ENCODE measurements around the gene SMIM43. TPM values are rescaled to one million over a fixed set of nuclear protein-coding genes. Genes with fewer than 3 reads are reported as not detected.
A peak's percentile ranks its signal among the peaks of the same experiment; 100 is the strongest.

SMIM43 gene
- total RNA-seq, 2 experiments from 2014 or later, result not detected

GRCh38 chr4:121784975-121785374 is 20.0 kb upstream of the SMIM43 start:
- Mint-ChIP-seq H3K4me3 (no peak overlapping the region), H3K9me3 (peaks cover 3% of the 10 kb centered on the region), H3K27me3 (peaks cover 38% of the 10 kb centered on the region), H3K4me1 (ENCODE audit: low read depth) (peaks cover 6% of the 10 kb centered on the region), H3K27ac (no peak overlapping the region), H3K36me3 (ENCODE audit: low read depth) (no peaks in the 10 kb centered on the region)
- no peak for TF ChIP-seq CTCF (IDR thresholded peaks at IDR 0.05)
- intact Hi-C loops (cut with micrococcal nuclease), result no loop called here
- ChIA-PET POLR2A (interaction anchor here (0.6 kb wide), 1 partner anchor 8 kb away, joined by 3 read pairs; no protein-coding TSS in a partner anchor), CTCF (interaction anchor here (1.4 kb wide), 1 partner anchor 20 kb away, joined by 3 read pairs; the partner anchor contains the start of gene SMIM43)
- no peak for DNase-seq
- no peak for ATAC-seq

GRCh38 chr4:121784401-121784800 is 19.4 kb upstream of the SMIM43 start:
- Mint-ChIP-seq H3K27me3 (peaks cover 38% of the 10 kb centered on the region), H3K27ac (no peak overlapping the region), H3K4me1 (ENCODE audit: low read depth) (peaks cover 6% of the 10 kb centered on the region), H3K4me3 (no peak overlapping the region), H3K9me3 (peaks cover 3% of the 10 kb centered on the region), H3K36me3 (ENCODE audit: low read depth) (no peaks in the 10 kb centered on the region)
- CTCF ChIA-PET, result interaction anchor here (1.4 kb wide), 1 partner anchor 20 kb away, joined by 3 read pairs; the partner anchor contains the start of gene SMIM43
- POLR2A ChIA-PET, result no interaction called here
- no peak for ATAC-seq
- DNase-seq, result no peak
- TF ChIP-seq CTCF (IDR thresholded peaks at IDR 0.05), result no peak
- intact Hi-C loops (cut with micrococcal nuclease), result no loop called here

GRCh38 chr4:121783210-121783609 is 18.2 kb upstream of the SMIM43 start:
- Mint-ChIP-seq H3K4me3 (no peak overlapping the region), H3K36me3 (ENCODE audit: low read depth) (no peaks in the 10 kb centered on the region), H3K27me3 (peaks cover 29% of the 10 kb centered on the region), H3K4me1 (ENCODE audit: low read depth) (no peaks in the 10 kb centered on the region), H3K9me3 (peaks cover 3% of the 10 kb centered on the region), H3K27ac (no peak overlapping the region)
- ATAC-seq (no peak), DNase-seq (no peak)
- no peak for TF ChIP-seq CTCF (IDR thresholded peaks at IDR 0.05)
- intact Hi-C loops (cut with micrococcal nuclease), result no loop called here
- ChIA-PET POLR2A (no interaction called here), CTCF (no interaction called here)

GRCh38 chr4:121778991-121779628 is 14.1 kb upstream of the SMIM43 start:
- Mint-ChIP-seq H3K36me3 (ENCODE audit: low read depth) (no peaks in the 10 kb centered on the region), H3K27ac (no peak overlapping the region), H3K9me3 (peaks cover 3% of the 10 kb centered on the region), H3K27me3 (peaks cover 16% of the 10 kb centered on the region), H3K4me3 (no peak overlapping the region), H3K4me1 (ENCODE audit: low read depth) (peaks cover 6% of the 10 kb centered on the region)
- TF ChIP-seq CTCF (IDR thresholded peaks at IDR 0.05), result no peak
- intact Hi-C loops (cut with micrococcal nuclease), result no loop called here
- ChIA-PET CTCF (no interaction called here), POLR2A (no interaction called here)
- ATAC-seq (no peak), DNase-seq (no peak)

GRCh38 chr4:121777625-121778024 is 12.7 kb upstream of the SMIM43 start:
- Mint-ChIP-seq H3K4me3 (no peak overlapping the region), H3K9me3 (no peaks in the 10 kb centered on the region), H3K4me1 (ENCODE audit: low read depth) (peaks cover 6% of the 10 kb centered on the region), H3K36me3 (ENCODE audit: low read depth) (no peaks in the 10 kb centered on the region), H3K27ac (no peak overlapping the region), H3K27me3 (peaks cover 11% of the 10 kb centered on the region)
- ATAC-seq (peak; percentile 30), DNase-seq (no peak)
- intact Hi-C loops (cut with micrococcal nuclease), result no loop called here
- no peak for TF ChIP-seq CTCF (IDR thresholded peaks at IDR 0.05)
- POLR2A ChIA-PET, result interaction anchor here (0.7 to 1.4 kb wide), 2 partner anchors 10 to 47 kb away, joined by 3 to 4 read pairs; no protein-coding TSS in a partner anchor
- CTCF ChIA-PET, result interaction anchor here (0.9 to 1.0 kb wide), 3 partner anchors 8 to 20 kb away, joined by 3 read pairs; no protein-coding TSS in a partner anchor

All from activated CD8-positive, alpha-beta T cell treated with anti-CD3 and anti-CD28 coated beads for 36 hours (primary cell).